PC-3 (cell line): ENCODE measurements around the gene DENND10. TPM values are rescaled to one million over a fixed set of nuclear protein-coding genes. Genes with fewer than 3 reads are reported as not detected.

Experiments used
- ATAC-seq: fragments of 200-7000 bp; cut with Tn5 transposase; 2 replicates; pipeline ENCODE4 v1.9.1; 2020; ENCODE audit warnings: mild to moderate bottlenecking, moderate library complexity
- BruUV-seq: library from RNA; stranded (reverse); fragments of 400-500 nt; replicated peaks from 2 replicates; lab custom pipeline; 2021; lab: Mats Ljungman, UMichigan
- CTCF ChIA-PET: fragments of 300-600 bp; sonication (Branson Sonifier 250); formaldehyde crosslinking; loops from one replicate; lab custom pipeline; 2022; ENCODE audit warnings: antibody characterized with exemption; lab: Charles Lee
- POLR2A ChIA-PET: fragments of 300-600 bp; sonication (Branson Sonifier 250); formaldehyde crosslinking; loops from one replicate; lab custom pipeline; 2022; ENCODE audit warnings: antibody characterized with exemption; ENCODE audit not compliant: unreplicated experiment; lab: Charles Lee
- DNase-seq: peaks from one replicate; pipeline ENCODE4 v3.0.0-alpha.2; 2015
- H2AFZ ChIP-seq: fragments of 300-600 bp; sonication (generic); 2 replicates; pipeline ENCODE4 v1.6.0; 2016; ENCODE audit warnings: antibody characterized with exemption, low read length
- H3F3A ChIP-seq: fragments of 300-600 bp; sonication (generic); one replicate; pipeline ENCODE4 v1.6.0; 2017; ENCODE audit warnings: antibody characterized with exemption, low read length, control low read depth, mild to moderate bottlenecking; ENCODE audit not compliant: unreplicated experiment
- H3K27ac ChIP-seq: fragments of 300-600 bp; sonication (generic); 2 replicates; pipeline ENCODE4 v1.5.1; 2016; ENCODE audit warnings: mild to moderate bottlenecking, low read length
- H3K27me3 ChIP-seq: fragments of 300-600 bp; sonication (generic); 2 replicates; pipeline ENCODE4 v1.6.1; 2016; ENCODE audit warnings: low read length, mixed read lengths
- H3K36me3 ChIP-seq: fragments of 300-600 bp; sonication (generic); 2 replicates; pipeline ENCODE4 v1.6.1; 2016; ENCODE audit warnings: low read depth, mixed run types, low read length, mixed read lengths
- H3K4me1 ChIP-seq: fragments of 300-600 bp; sonication (generic); 2 replicates; pipeline ENCODE4 v1.5.1; 2016; ENCODE audit warnings: low read length; ENCODE audit not compliant: insufficient read depth
- H3K4me2 ChIP-seq: fragments of 300-600 bp; sonication (generic); 2 replicates; pipeline ENCODE4 v1.6.0; 2016; ENCODE audit warnings: low read length
- H3K4me3 ChIP-seq: fragments of 300-600 bp; sonication (generic); 2 replicates; pipeline ENCODE4 v1.5.1; 2016; ENCODE audit warnings: mild to moderate bottlenecking, low read length, mixed read lengths
- H3K79me2 ChIP-seq: fragments of 300-600 bp; sonication (generic); 2 replicates; pipeline ENCODE4 v1.6.1; 2017; ENCODE audit warnings: low read length, mixed read lengths
- H3K9ac ChIP-seq: fragments of 300-600 bp; sonication (generic); 2 replicates; pipeline ENCODE4 v1.6.0; 2016; ENCODE audit warnings: mild to moderate bottlenecking, low read length
- H3K9me2 ChIP-seq: fragments of 300-600 bp; sonication (generic); replicated peaks from 2 replicates; pipeline ENCODE4 v1.6.1; 2016; ENCODE audit warnings: mixed run types, low read length, mixed read lengths
- H3K9me3 ChIP-seq: fragments of 300-600 bp; sonication (generic); 2 replicates; pipeline ENCODE4 v1.6.1; 2016; ENCODE audit warnings: low read length, mixed read lengths
- H4K20me1 ChIP-seq: fragments of 300-600 bp; sonication (generic); 2 replicates; pipeline ENCODE4 v1.6.1; 2016; ENCODE audit warnings: low read length, mixed read lengths
- CTCF ChIP-seq: fragments of 300-600 bp; sonication (generic); conservative IDR thresholded peaks from 2 replicates; pipeline ENCODE4 v1.5.1; 2017; ENCODE audit warnings: antibody characterized with exemption, low read depth, mild to moderate bottlenecking, low read length
- EZH2 ChIP-seq: fragments of 300-600 bp; sonication (generic); IDR thresholded peaks from one replicate; pipeline ENCODE4 v1.6.1; 2017; ENCODE audit warnings: antibody characterized with exemption, mild to moderate bottlenecking, low read length; ENCODE audit not compliant: unreplicated experiment
- EZH2phosphoT487 ChIP-seq: fragments of 300-600 bp; sonication (generic); IDR thresholded peaks from 2 replicates; pipeline ENCODE4 v1.6.1; 2018; ENCODE audit warnings: mild to moderate bottlenecking, antibody characterized with exemption, low read length, borderline replicate concordance
- intact Hi-C: fragments of 100-400 bp; cut with micrococcal nuclease; formaldehyde crosslinking; loops from 2 replicates; pipeline ENCODE4 v1.9.0; 2023
- total RNA-seq: library from RNA; depleted of rRNA; stranded (reverse); fragments of >200 nt; gene quantifications from 2 replicates; pipeline ENCODE4 v1.2.3, GENCODE V29; 2014

DENND10 gene
- total RNA-seq, 1 experiment from 2014 or later: 28.9 TPM

- ChIA-PET POLR2A (no interaction called here), CTCF (interaction anchor here (0.7 kb wide), 1 partner anchor 491 kb away, joined by 3 read pairs; no protein-coding TSS in a partner anchor)
- intact Hi-C loops: no loop called here
- Histone ChIP-seq H3F3A (no peaks in the 10 kb centered on the region), H2AFZ (no peak overlapping the region), H3K9me3 (no peaks in the 10 kb centered on the region), H3K9ac (no peak overlapping the region), H3K27ac (no peak overlapping the region), H3K79me2 (peaks cover 37% of the 10 kb centered on the region), H3K4me3 (no peak overlapping the region), H3K4me1 (no peaks in the 10 kb centered on the region), H3K4me2 (no peak overlapping the region), H3K36me3 (peaks cover 78% of the 10 kb centered on the region), H3K27me3 (no peaks in the 10 kb centered on the region), H3K9me2 (no peaks in the 10 kb centered on the region), H4K20me1 (no peaks in the 10 kb centered on the region; the same call in 1 of the 2 replicates)
- ATAC-seq (no peak), DNase-seq (no peak)
- TF ChIP-seq EZH2phosphoT487 (no peak), CTCF (no peak), EZH2 (no peak)
- BruUV-seq: no TSS peak
These were observed 42.6 kb upstream of the DENND10 start for GRCh38 chr10:119061352-119061751.

- H2AFZ ChIP-seq: no peak overlapping the region
- H3K9me2 ChIP-seq: no peaks in the 10 kb centered on the region
- no peak for TF ChIP-seq EZH2
- no peak for TF ChIP-seq EZH2phosphoT487
- no peak for TF ChIP-seq CTCF
- no peaks in the 10 kb centered on the region for H3K9me3 ChIP-seq
- H3K27me3 ChIP-seq: no peaks in the 10 kb centered on the region
- no peak overlapping the region for H3K27ac ChIP-seq
- no peak overlapping the region for H3K9ac ChIP-seq
- intact Hi-C loops: no loop called here
- ChIA-PET CTCF (interaction anchor here (0.7 kb wide), 1 partner anchor 492 kb away, joined by 3 read pairs; no protein-coding TSS in a partner anchor), POLR2A (no interaction called here)
- H3K4me2 ChIP-seq: no peak overlapping the region
- ATAC-seq (no peak), DNase-seq (no peak)
- H3K36me3 ChIP-seq: peaks cover 76% of the 10 kb centered on the region
- H3K79me2 ChIP-seq: peaks cover 41% of the 10 kb centered on the region
- no peaks in the 10 kb centered on the region for H3F3A ChIP-seq
- BruUV-seq: no TSS peak
- H4K20me1 ChIP-seq: no peaks in the 10 kb centered on the region; the same call in 1 of the 2 replicates
- H3K4me3 ChIP-seq: no peak overlapping the region
- H3K4me1 ChIP-seq: no peaks in the 10 kb centered on the region
These were observed 42.0 kb upstream of the DENND10 start for GRCh38 chr10:119061926-119062325.

GRCh38 chr10:119070395-119071165, 33.3 kb upstream of the DENND10 start:
- ChIA-PET POLR2A (no interaction called here), CTCF (no interaction called here)
- Histone ChIP-seq H3K27me3 (no peaks in the 10 kb centered on the region), H3K9ac (no peak overlapping the region), H3K27ac (no peak overlapping the region), H3K36me3 (peaks cover 64% of the 10 kb centered on the region), H3K4me1 (no peaks in the 10 kb centered on the region), H3K4me3 (no peak overlapping the region), H4K20me1 (peaks cover 39% of the 10 kb centered on the region), H3K9me2 (no peaks in the 10 kb centered on the region), H3K4me2 (no peak overlapping the region), H3K79me2 (peaks cover 81% of the 10 kb centered on the region), H3K9me3 (no peaks in the 10 kb centered on the region), H2AFZ (no peak overlapping the region), H3F3A (no peaks in the 10 kb centered on the region)
- ATAC-seq (no peak), DNase-seq (no peak)
- BruUV-seq: no TSS peak
- intact Hi-C loops: no loop called here
- no peak for TF ChIP-seq CTCF
- no peak for TF ChIP-seq EZH2
- TF ChIP-seq EZH2phosphoT487: no peak
